ENCODE measurements around the gene GRK5.

GRCh38 chr10:119319161-119319919, 112.0 kb downstream of the GRK5 start:
- TF ChIP-seq CTCF (IDR thresholded peaks at IDR 0.05) (no peak), EZH2 (IDR thresholded peaks at IDR 0.05) (no peak), EZH2phosphoT487 (IDR thresholded peaks at IDR 0.05) (no peak)
